Panc1 (cell line): ENCODE measurements around the gene CEACAM21. TPM values are rescaled to one million over a fixed set of nuclear protein-coding genes. Genes with fewer than 3 reads are reported as not detected.

Source experiments
- total RNA-seq: library from RNA; stranded (reverse); gene quantifications from one replicate; pipeline ENCODE4 v1.2.1, GENCODE V29; 2021; ENCODE audit not compliant: unreplicated experiment

CEACAM21 gene
- total RNA-seq, 1 experiment from 2014 or later: not detected

Other genes starting within 250 kb of the CEACAM21 start
- gene TGFB1, start 222.2 kb upstream of the CEACAM21 start, total RNA-seq: 42.6 TPM
- 7.1 TPM for gene B9D2, start 212.0 kb upstream of the CEACAM21 start, total RNA-seq
- 4.4 TPM for gene TMEM91, start 199.6 kb upstream of the CEACAM21 start, total RNA-seq
- gene EXOSC5, start 178.8 kb upstream of the CEACAM21 start, total RNA-seq: 25.2 TPM
- 11.2 TPM for gene BCKDHA, start 178.3 kb upstream of the CEACAM21 start, total RNA-seq
- gene B3GNT8, start 148.8 kb upstream of the CEACAM21 start, total RNA-seq: 0.10 TPM
- gene DMAC2, start 136.3 kb upstream of the CEACAM21 start, total RNA-seq: 37.5 TPM
- not detected for gene ERICH4, start 133.0 kb upstream of the CEACAM21 start, total RNA-seq
- gene CEACAM4, start 50.9 kb downstream of the CEACAM21 start, total RNA-seq: not detected
- not detected for gene CEACAM7, start 112.1 kb downstream of the CEACAM21 start, total RNA-seq
- 0.51 TPM for gene CEACAM5, start 132.5 kb downstream of the CEACAM21 start, total RNA-seq
- 0.21 TPM for gene CEACAM6, start 179.4 kb downstream of the CEACAM21 start, total RNA-seq
- gene CEACAM3, start 220.4 kb downstream of the CEACAM21 start, total RNA-seq: not detected